NCI-H748 (cell line): Measurements from ENCODE around the gene ACER3.
"Not testable (repeated sequence)": the region's sequence is repeated elsewhere in the genome, so short reads cannot be mapped to it uniquely, and the experiment has no call there.

Source experiments
- DNase-seq: peaks from one replicate; lab custom pipeline; 2025; ENCODE audit not compliant: unreplicated experiment; lab: John Stamatoyannopoulos, UW

ACER3 gene

GRCh38 chr11:76987203-76987602 lies 126.5 kb downstream of the ACER3 start:
- DNase-seq, result no peak

- DNase-seq, result no peak
Measured at GRCh38 chr11:76990628-76991027, 129.9 kb downstream of the ACER3 start.

DNA sequence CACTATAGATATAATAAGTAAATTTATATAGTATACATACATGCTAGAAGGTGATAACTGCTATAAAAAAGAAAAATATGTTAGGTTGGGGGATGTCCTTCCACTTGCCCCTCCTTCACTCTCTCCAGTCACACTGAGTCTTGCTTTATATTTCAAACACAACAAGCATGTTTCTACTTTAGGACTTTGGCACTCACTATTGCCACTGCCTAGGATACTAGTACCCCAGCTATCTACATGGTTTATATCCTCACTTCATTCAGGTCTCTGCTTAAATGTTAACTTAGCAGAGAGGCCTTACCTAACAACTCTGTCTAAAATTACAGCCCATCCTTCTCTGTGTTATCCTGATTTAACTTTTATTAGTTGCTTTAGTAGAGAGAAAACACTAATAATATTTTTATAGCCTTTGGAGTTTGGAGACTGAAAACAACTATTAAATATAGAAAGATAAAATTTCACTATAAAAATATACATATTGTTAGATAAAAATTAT lies 134.4 kb downstream of the ACER3 start:
- no peak for DNase-seq

- DNase-seq, result no peak
Measured at GRCh38 chr11:76997512-76997911, 136.8 kb downstream of the ACER3 start.

GRCh38 chr11:76999597-76999996 lies 138.9 kb downstream of the ACER3 start:
- DNase-seq, result no peak

GRCh38 chr11:77001613-77002012 lies 140.9 kb downstream of the ACER3 start:
- no peak for DNase-seq

DNA sequence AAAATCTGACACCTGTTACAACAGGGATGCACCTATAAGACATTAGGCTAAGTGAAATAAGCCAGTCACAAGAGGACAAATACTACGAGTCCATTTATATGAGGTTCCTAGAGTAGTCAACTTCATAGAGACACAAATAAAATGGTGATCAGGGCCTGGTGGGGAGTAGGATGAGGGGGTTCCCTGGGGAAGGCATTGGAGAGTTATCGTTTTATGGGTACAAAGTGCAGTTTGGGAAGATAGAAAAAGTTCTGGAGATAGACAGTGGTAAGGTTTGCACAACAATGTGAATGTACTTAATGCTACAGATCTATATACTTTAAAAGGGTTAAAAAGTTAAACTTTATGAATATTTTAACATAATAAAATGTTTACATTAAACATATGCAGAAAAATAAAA lies 142.1 kb downstream of the ACER3 start:
- DNase-seq, result no peak

DNA sequence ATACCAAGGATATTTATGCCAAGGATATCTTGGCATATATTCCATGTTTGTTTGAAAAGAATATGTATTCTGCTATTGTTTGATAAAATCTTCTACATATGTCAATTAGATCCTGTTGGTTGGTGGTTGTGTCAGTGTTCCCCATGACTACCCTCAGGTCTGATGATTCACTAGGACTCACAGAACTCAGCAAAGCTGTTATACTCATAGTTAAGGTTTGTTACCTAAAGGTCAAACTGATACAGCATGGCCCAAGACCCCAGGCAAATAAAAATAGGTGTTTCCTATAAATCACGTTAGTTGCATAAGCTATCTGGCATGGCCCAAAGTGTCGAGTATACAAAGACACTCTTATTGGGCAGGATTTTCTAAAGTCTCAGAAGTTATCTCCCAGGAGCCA lies 143.2 kb downstream of the ACER3 start:
- DNase-seq, result no peak

GRCh38 chr11:77009533-77010160 lies 148.9 kb downstream of the ACER3 start:
- DNase-seq, result no peak

DNA sequence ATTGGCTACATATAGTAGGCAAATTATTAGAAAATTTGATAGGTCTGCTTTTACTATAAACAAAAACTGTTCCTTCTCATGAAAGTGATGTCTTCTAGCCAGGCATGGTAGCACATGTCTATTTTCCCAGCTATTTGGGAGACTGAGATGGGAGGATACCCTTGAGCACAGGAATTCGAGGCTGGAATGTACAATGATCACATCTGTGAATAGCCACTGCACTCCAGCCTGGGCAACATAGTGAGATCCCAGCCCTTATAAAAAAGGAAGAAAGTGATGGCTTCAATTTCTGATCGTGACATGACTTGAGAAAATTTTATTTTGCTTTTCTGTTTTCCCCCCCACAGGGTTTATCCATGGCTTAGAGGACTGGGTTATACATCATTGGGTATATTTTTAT lies 154.0 kb downstream of the ACER3 start:
- no peak for DNase-seq

DNA sequence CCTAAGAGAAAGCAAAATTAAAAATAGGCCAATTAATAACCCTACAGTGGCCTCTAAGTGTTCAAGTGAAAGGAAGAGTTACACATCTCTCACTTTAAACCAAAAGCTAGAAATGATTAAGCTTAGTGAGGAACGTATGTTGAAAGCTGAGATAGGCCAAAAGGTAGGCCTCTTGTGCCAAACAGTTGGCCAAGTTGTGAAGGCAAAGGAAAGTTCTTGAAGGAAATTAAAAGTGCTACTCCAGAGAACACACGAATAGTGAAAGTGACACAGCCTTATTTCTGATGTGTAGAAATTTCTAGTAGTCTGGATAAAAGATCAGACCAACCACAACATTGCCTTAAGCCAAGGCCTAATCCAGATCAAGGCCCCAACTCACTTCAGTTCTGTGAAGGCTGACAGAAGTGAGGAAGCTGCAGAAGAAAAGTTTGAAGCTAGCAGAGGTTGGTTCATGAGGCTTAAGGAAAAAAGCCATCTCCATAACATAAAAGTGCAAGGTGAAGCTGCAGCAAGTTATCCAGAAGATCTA lies 157.7 kb downstream of the ACER3 start:
- not testable (repeated sequence) for DNase-seq

GRCh38 chr11:77019976-77020595 lies 159.4 kb downstream of the ACER3 start:
- no peak for DNase-seq

GRCh38 chr11:77020734-77021133 lies 160.0 kb downstream of the ACER3 start:
- DNase-seq, result no peak

GRCh38 chr11:77024745-77025144 lies 164.0 kb downstream of the ACER3 start:
- no peak for DNase-seq

GRCh38 chr11:77026221-77026620 lies 165.5 kb downstream of the ACER3 start:
- DNase-seq, result no peak

DNA sequence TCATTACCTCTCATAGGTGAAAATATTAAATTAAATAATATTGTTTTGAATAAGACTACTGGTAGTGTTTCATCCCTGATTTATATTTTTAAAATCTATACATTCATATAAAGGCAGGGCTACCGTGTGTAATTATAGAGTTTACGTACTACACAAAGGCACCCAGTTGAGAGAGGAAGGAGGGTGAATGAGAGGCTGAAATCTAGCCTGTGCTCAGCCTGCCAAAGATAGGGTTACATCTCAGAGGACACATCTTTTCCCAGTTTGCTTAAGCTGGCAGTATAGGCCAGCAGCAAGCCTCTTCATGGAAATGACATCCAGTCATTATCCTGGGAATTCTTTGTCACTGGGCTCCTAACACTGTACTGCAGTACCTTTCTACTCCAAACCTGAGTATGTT lies 166.0 kb downstream of the ACER3 start:
- DNase-seq, result no peak

GRCh38 chr11:77027275-77027674 lies 166.6 kb downstream of the ACER3 start:
- no peak for DNase-seq

DNA sequence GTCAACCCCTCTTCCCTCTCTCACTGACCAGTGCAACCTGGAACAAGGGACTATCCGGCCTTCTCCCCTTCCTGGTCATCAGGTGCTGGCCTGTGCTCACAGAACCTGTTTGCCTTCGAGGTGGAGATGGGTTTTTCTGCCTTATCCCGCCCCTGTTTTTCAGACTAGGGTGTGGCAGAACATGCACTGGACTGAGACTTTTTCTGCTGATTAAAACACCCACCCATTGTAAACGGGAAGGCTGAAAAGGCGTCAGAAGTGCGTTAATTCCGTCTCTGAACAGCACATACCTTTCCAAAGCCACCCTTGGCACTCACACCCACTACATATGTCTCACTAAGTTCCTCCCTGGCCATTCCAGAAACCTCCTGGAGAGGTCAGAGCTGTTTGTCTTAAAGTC lies 169.1 kb downstream of the ACER3 start:
- DNase-seq, result no peak

DNA sequence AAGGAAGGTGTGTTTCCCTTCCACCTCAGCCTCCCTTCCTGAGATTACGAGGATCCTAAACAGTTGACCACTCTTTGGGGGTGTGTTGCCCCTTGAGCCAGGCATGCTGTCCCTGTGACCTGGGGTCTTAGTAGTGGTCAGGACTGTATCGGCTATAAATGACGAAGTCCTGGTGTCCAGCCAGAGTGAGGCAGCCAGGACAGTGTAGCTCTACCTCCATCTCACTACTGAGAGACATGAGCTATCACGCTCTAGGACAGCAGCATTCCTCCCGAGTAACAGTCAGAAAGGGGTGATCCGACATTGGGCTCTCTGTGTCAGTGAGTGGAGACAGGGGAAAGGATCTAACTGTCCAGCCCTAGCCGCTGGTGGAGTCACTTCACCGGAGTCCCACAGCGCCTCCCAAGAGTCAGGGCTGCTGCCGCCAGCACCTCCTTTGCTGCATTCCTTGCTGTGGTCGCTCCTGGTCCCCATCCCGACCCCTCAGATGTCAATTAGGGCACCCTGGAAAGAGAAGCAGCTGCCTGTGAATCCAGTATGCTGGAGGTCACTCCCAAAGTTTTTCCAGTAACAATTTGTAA lies 170.2 kb downstream of the ACER3 start:
- DNase-seq, result no peak

DNA sequence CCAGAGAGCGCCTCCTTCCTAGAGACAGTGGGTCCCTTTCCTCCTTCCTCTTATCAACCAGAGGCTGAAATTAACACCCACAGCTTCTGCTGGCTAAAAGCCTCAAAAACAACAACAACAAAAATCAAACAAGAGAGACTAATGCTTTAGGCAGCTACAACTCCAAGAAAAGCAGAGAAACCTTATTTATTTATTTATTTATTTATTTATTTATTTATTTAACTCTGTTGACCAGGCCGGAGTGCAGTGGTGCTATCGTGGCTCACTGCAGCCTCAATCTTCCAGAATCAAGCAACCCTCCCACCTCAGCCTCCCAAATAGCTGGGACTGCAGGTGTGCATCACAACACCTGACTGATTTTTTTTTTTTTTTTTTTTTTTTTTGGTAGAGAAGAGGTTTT lies 170.9 kb downstream of the ACER3 start:
- no peak for DNase-seq

DNA sequence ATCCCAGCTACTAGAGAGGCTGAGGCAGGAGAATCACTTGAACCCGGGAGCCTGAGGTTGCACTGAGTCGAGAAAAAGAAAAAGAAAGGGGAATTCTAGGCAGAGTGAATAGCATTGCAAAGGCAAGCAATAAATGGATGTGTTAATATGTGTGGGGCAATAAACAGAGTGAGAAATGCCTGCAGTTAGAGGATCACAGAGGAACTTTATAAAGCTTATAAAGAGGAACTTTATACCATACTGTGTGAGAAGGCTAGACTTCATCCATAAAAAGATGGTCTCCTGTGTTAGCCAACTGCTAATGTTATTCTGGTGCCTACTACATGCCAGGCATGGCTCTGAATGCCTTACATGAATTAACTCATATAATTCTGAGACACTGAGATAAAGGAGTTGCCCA lies 174.3 kb downstream of the ACER3 start:
- no peak for DNase-seq

DNA sequence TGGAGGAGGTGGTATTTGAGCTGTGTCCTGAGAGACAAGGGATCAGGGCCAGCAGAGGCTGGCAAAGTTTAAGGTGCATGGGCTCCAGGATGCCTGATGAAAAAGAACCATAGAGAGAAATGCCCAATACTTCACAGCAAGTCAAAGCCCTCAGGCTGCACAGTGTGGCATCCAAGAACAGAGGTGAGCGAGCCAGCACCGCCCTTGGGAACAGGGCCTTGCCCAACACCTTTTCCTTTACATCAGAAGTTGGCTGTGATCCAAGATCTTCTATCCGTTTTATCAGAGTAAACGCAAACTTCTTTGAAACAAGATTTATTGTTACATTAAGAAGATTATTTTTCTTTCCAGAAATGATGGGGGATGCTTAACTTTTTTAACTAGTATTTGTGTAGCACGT lies 174.9 kb downstream of the ACER3 start:
- DNase-seq, result peak; percentile 41
